Pancreas (tissue), 10 donors: ENCODE measurements around the gene TMEM63B. TPM values are rescaled to one million over a fixed set of nuclear protein-coding genes. Genes with fewer than 3 reads are reported as not detected.

Experiments
- ATAC-seq, 4 donors: fragments of 200-7000 bp; cut with Tn5 transposase; one replicate each; pipeline versions ENCODE4 v1.8.0 to v1.9.1; 2020; ENCODE audit warnings: mild to moderate bottlenecking in 4 of 4, moderate library complexity in 4 of 4
- DNase-seq, 6 donors: peaks; one replicate each; pipeline ENCODE4 v3.0.0-alpha.2; 2020
- FAIRE-seq: peaks from 2 replicates; lab custom pipeline; 2012; peaks lifted over from hg19 to GRCh38; lab: Jason Lieb, UNC
- H3K27ac ChIP-seq, 4 donors: fragments of 200-600 bp; sonication (generic); 1 replicate in 3 of 4; 2 replicates in 1 of 4; pipeline versions ENCODE4 v1.5.0 to v1.8.0; 2020
- H3K27me3 ChIP-seq, 4 donors: fragments of 200-600 bp; one replicate each; pipeline ENCODE4 v1.8.0; 2021
- H3K36me3 ChIP-seq, 3 donors: fragments of 200-600 bp; sonication (generic) in 1 of 3; one replicate each; pipeline versions ENCODE4 v1.5.0 to v1.8.0; 2020 to 2021
- H3K4me1 ChIP-seq, 3 donors: fragments of 200-600 bp; one replicate each; pipeline ENCODE4 v1.8.0; 2021
- H3K4me3 ChIP-seq, 4 donors: fragments of 200-600 bp; sonication (generic) in 2 of 4; one replicate each; pipeline versions ENCODE4 v1.5.0 to v1.8.0; 2020 to 2021
- H3K9me3 ChIP-seq, 4 donors: fragments of 200-600 bp; one replicate each; pipeline ENCODE4 v1.8.0; 2021
- CTCF ChIP-seq, 4 donors: fragments of 200-600 bp; sonication (generic) in 3 of 4; IDR thresholded peaks; one replicate each; pipeline versions ENCODE4 v1.5.0 to v1.8.0; 2021; ENCODE audit warnings: antibody characterized with exemption in 4 of 4
- WGBS, 2 donors: extraction: QIAGEN DNeasy Blood & Tissue Kit; methylation state at CpG; one replicate each; pipeline ENCODE4 v1.1.7; 2013; 5-methylcytosine and 5-hydroxymethylcytosine counted together
- intact Hi-C, 3 donors: fragments of 100-400 bp; cut with DNase I; formaldehyde crosslinking; loops; one replicate each; pipeline versions ENCODE4 v1.11.1 to v1.14.2; 2022
- polyA plus RNA-seq, 2 donors: library from polyadenylated mRNA; stranded (reverse); fragments of 200-250 nt; gene quantifications; one replicate each; pipeline ENCODE4 v1.2.3, GENCODE V29; 2013
- total RNA-seq, 6 donors: library from RNA; stranded (reverse); fragmentation: NEBNext Ultra II Directional in 4 of 6; extraction: Animal tissue kit (Norgen Biotek cat#: 25700) in 4 of 6; gene quantifications; one replicate each; pipeline versions ENCODE4 v1.2.1 to v1.2.4, GENCODE V29; 2021 to 2023
- donor health status: healthy with polysubstance abuse.
- donor health status: DM: no; HTN: no; CAD: no; lungs with moderate emphysema.
- donor health status: DM: no; HTN: no; CAD: no.
- donor health status: control.
- donor health status: control.
- donor health status: Bipolar disorder and iron deficiency.
- donor health status: DM: yes; HTN: yes; CAD: no.
- donor health status: DM: no; HTN: no; CAD: no.
- donor health status: DM: no; HTN: no; CAD: no.
- donor health status: DM: yes; HTN: yes; CAD: no.

Gene TMEM63B
- total and polyA plus RNA-seq, 8 donors = 7.2 to 19.9 (median 11.9) TPM

GRCh38 chr6:44100088-44100550 is 27.2 kb upstream of the TMEM63B start:
- FAIRE-seq (no peak), DNase-seq (no peak), ATAC-seq (peak in 3 of 4 donors; percentile 51 to 65 (median 51))
- intact Hi-C loops = loop anchor here in 1 of 3 donors (5.0 kb wide), 1 partner anchor 37 kb away; no protein-coding TSS in a partner anchor
- Histone ChIP-seq H3K27me3 (no peaks in the 10 kb centered on the region), H3K27ac (no peak overlapping the region), H3K4me3 (no peak overlapping the region), H3K4me1 (peaks cover 0 to 2% (median 0%) of the 10 kb centered on the region in 3 donors), H3K9me3 (no peaks in the 10 kb centered on the region), H3K36me3 (peaks cover 0 to 5% (median 0%) of the 10 kb centered on the region in 3 donors)
- WGBS, 2 donors = 38 to 50% methylated on average over 1 of the region's 1 CpG
- peak in 2 of 4 donors; percentile 22 to 40 for TF ChIP-seq CTCF (IDR thresholded peaks at IDR 0.05)

- H3K27me3 ChIP-seq = no peaks in the 10 kb centered on the region
- TF ChIP-seq CTCF (IDR thresholded peaks at IDR 0.05) = no peak
- FAIRE-seq (no peak), DNase-seq (no peak), ATAC-seq (no peak)
- no peaks in the 10 kb centered on the region for H3K9me3 ChIP-seq
- intact Hi-C loops = loop anchor here in 1 of 3 donors (5.0 kb wide), 1 partner anchor 35 kb away; no protein-coding TSS in a partner anchor
- no peak overlapping the region for H3K27ac ChIP-seq
- WGBS, 2 donors = 88 to 89% methylated on average over 4 of the region's 4 CpGs
- H3K4me3 ChIP-seq = no peak overlapping the region
- peaks cover 0 to 5% (median 0%) of the 10 kb centered on the region in 3 donors for H3K36me3 ChIP-seq
- H3K4me1 ChIP-seq = no peaks in the 10 kb centered on the region
These were observed 25.5 kb upstream of the TMEM63B start for GRCh38 chr6:44101832-44102231.

GRCh38 chr6:44102527-44102926 is 24.8 kb upstream of the TMEM63B start:
- Histone ChIP-seq H3K9me3 (no peaks in the 10 kb centered on the region), H3K27me3 (no peaks in the 10 kb centered on the region), H3K36me3 (peaks cover 0 to 5% (median 0%) of the 10 kb centered on the region in 3 donors), H3K27ac (no peak overlapping the region), H3K4me3 (no peak overlapping the region), H3K4me1 (no peaks in the 10 kb centered on the region)
- FAIRE-seq = no peak
- intact Hi-C loops = loop anchor here in 1 of 3 donors (5.0 kb wide), 1 partner anchor 35 kb away; no protein-coding TSS in a partner anchor
- no peak for TF ChIP-seq CTCF (IDR thresholded peaks at IDR 0.05)
- WGBS, 2 donors = 94 to 100% methylated on average over 2 of the region's 2 CpGs
- no peak for DNase-seq
- ATAC-seq = no peak

GRCh38 chr6:44104481-44105021 is 22.8 kb upstream of the TMEM63B start:
- no peaks in the 10 kb centered on the region for H3K27me3 ChIP-seq
- H3K27ac ChIP-seq = no peak overlapping the region
- no peak for TF ChIP-seq CTCF (IDR thresholded peaks at IDR 0.05)
- 81 to 85% methylated on average over 3 of the region's 3 CpGs for WGBS, 2 donors
- no peaks in the 10 kb centered on the region for H3K9me3 ChIP-seq
- peaks cover 0 to 3% (median 0%) of the 10 kb centered on the region in 3 donors for H3K36me3 ChIP-seq
- no peaks in the 10 kb centered on the region for H3K4me1 ChIP-seq
- FAIRE-seq = no peak
- intact Hi-C loops = loop anchor here in 1 of 3 donors (5.0 kb wide), 1 partner anchor 33 kb away; no protein-coding TSS in a partner anchor
- ATAC-seq = peak in 2 of 4 donors; percentile 46 to 50
- H3K4me3 ChIP-seq = no peak overlapping the region
- DNase-seq = no peak

GRCh38 chr6:44105146-44105545 is 22.2 kb upstream of the TMEM63B start:
- WGBS, 2 donors = 81 to 84% methylated on average over 7 of the region's 7 CpGs
- Histone ChIP-seq H3K27me3 (no peaks in the 10 kb centered on the region), H3K27ac (no peak overlapping the region), H3K36me3 (no peaks in the 10 kb centered on the region), H3K4me1 (no peaks in the 10 kb centered on the region), H3K9me3 (no peaks in the 10 kb centered on the region), H3K4me3 (no peak overlapping the region)
- no peak for DNase-seq
- ATAC-seq = no peak
- no peak for TF ChIP-seq CTCF (IDR thresholded peaks at IDR 0.05)
- FAIRE-seq = no peak
- intact Hi-C loops = no loop called here
